H1 (cell line): ENCODE measurements around the gene CYP2W1. TPM values are rescaled to one million over a fixed set of nuclear protein-coding genes. Genes with fewer than 3 reads are reported as not detected.

Experiments
- CTCF ChIA-PET: fragments of 300-600 bp; sonication (Branson Sonifier 250); formaldehyde crosslinking; loops from one replicate; lab custom pipeline; 2021; ENCODE audit not compliant: partially characterized antibody; lab: Charles Lee
- POLR2A ChIA-PET: fragments of 300-600 bp; sonication (Branson Sonifier 250); formaldehyde crosslinking; loops from one replicate; lab custom pipeline; 2021; ENCODE audit warnings: inconsistent platforms; ENCODE audit not compliant: partially characterized antibody; lab: Charles Lee
- DNase-seq, 2 experiments: peaks; one replicate each; pipeline versions ENCODE4 v3.0.0 to v3.0.0-alpha.2; 2010 to 2022; ENCODE audit warnings: low spot score in 2 of 2, low read depth in 1 of 2, mixed read lengths in 1 of 2
- FAIRE-seq: peaks from 2 replicates; lab custom pipeline; 2011; peaks lifted over from hg19 to GRCh38; lab: Jason Lieb, UNC
- H2AFZ ChIP-seq: 2 replicates; pipeline ENCODE4 v1.8.1; 2012; ENCODE audit warnings: low read length, inconsistent platforms
- H2AK5ac ChIP-seq: 2 replicates; pipeline ENCODE4 v1.6.1; 2013; ENCODE audit warnings: low read depth, low read length
- H2BK120ac ChIP-seq: replicated peaks from 2 replicates; pipeline ENCODE3; 2013; ENCODE audit warnings: low read depth, low read length, inconsistent platforms
- H2BK12ac ChIP-seq: 2 replicates; pipeline ENCODE4 v1.6.1; 2013; ENCODE audit warnings: low read depth, low read length
- H2BK15ac ChIP-seq: 2 replicates; pipeline ENCODE4 v1.6.1; 2013; ENCODE audit warnings: low read length
- H2BK20ac ChIP-seq: 2 replicates; pipeline ENCODE4 v1.6.1; 2013; ENCODE audit warnings: low read length
- H2BK5ac ChIP-seq: 2 replicates; pipeline ENCODE4 v1.6.1; 2013; ENCODE audit warnings: low read depth, low read length
- H3K14ac ChIP-seq: 2 replicates; pipeline ENCODE4 v1.6.1; 2013; ENCODE audit warnings: inconsistent platforms; ENCODE audit not compliant: insufficient read length
- H3K18ac ChIP-seq: 2 replicates; pipeline ENCODE4 v1.6.1; 2013; ENCODE audit warnings: low read length; ENCODE audit errors: extremely low read depth
- H3K23ac ChIP-seq: 2 replicates; pipeline ENCODE4 v1.6.1; 2013; ENCODE audit warnings: inconsistent platforms; ENCODE audit not compliant: insufficient read length
- H3K23me2 ChIP-seq: 2 replicates; pipeline ENCODE4 v1.6.1; 2013; ENCODE audit warnings: low read depth, low read length
- H3K27ac ChIP-seq: 2 replicates; pipeline ENCODE4 v1.6.1; 2011; ENCODE audit warnings: low read depth, low read length, inconsistent platforms
- H3K27me3 ChIP-seq, 4 experiments: replicated peaks in 1 of 4; 1 replicate in 1 of 4; 2 replicates in 3 of 4; pipeline versions ENCODE4 v1.6.1 to v1.8.1; 2011 to 2013; ENCODE audit warnings: low read length in 3 of 4, mild to moderate bottlenecking in 3 of 4, inconsistent platforms in 2 of 4, mixed read lengths in 2 of 4, moderate library complexity in 1 of 4; ENCODE audit not compliant: control insufficient read depth in 3 of 4, insufficient read depth in 3 of 4; ENCODE audit errors: extremely low read depth in 1 of 4
- H3K36me3 ChIP-seq, 4 experiments: 2 replicates each; pipeline versions ENCODE4 v1.6.1 to v1.8.1; 2011 to 2013; ENCODE audit warnings: mild to moderate bottlenecking in 4 of 4, low read length in 3 of 4, moderate library complexity in 2 of 4, control low read depth in 1 of 4, inconsistent platforms in 1 of 4; ENCODE audit not compliant: insufficient read depth in 4 of 4, control insufficient read depth in 2 of 4
- H3K4ac ChIP-seq: replicated peaks from 2 replicates; pipeline ENCODE3; 2013; ENCODE audit warnings: low read length, low read depth, mixed read lengths, inconsistent platforms; ENCODE audit not compliant: insufficient read length
- H3K4me1 ChIP-seq, 4 experiments: replicated peaks in 1 of 4; 1 replicate in 1 of 4; 2 replicates in 3 of 4; pipeline versions ENCODE4 v1.6.1 to v1.8.1; 2011 to 2013; ENCODE audit warnings: low read length in 3 of 4, inconsistent platforms in 2 of 4, mixed read lengths in 1 of 4; ENCODE audit not compliant: insufficient read depth in 4 of 4, control insufficient read depth in 3 of 4
- H3K4me2 ChIP-seq, 2 experiments: 2 replicates each; pipeline versions ENCODE4 v1.6.1 to v1.8.1; 2011 to 2013; ENCODE audit warnings: low read depth in 2 of 2, low read length in 2 of 2, control low read depth in 1 of 2, inconsistent platforms in 1 of 2, mild to moderate bottlenecking in 1 of 2; ENCODE audit not compliant: insufficient read depth in 1 of 2
- H3K4me3 ChIP-seq, 4 experiments: fragments of 200-600, 300-600 bp in 1 of 4; sonication (generic), shearing (Covaris generic), sonication (Bioruptor Twin) in 1 of 4; 2 replicates each; pipeline versions ENCODE4 v1.5.1 to v1.8.1; 2011 to 2016; ENCODE audit warnings: low read length in 4 of 4, low read depth in 3 of 4, control low read depth in 2 of 4, inconsistent platforms in 2 of 4, mild to moderate bottlenecking in 2 of 4, mixed read lengths in 1 of 4, moderate library complexity in 1 of 4; ENCODE audit not compliant: insufficient read depth in 2 of 4; ENCODE audit errors: extremely low read depth in 1 of 4
- H3K56ac ChIP-seq: replicated peaks from 2 replicates; pipeline ENCODE3; 2013; ENCODE audit warnings: low read depth, mild to moderate bottlenecking, mixed read lengths, low read length, inconsistent platforms; ENCODE audit not compliant: insufficient read length
- H3K79me1 ChIP-seq: 2 replicates; pipeline ENCODE4 v1.6.1; 2013; ENCODE audit warnings: low read depth, low read length, control low read depth
- H3K79me2 ChIP-seq, 2 experiments: 2 replicates each; pipeline versions ENCODE4 v1.6.1 to v1.8.1; 2012 to 2013; ENCODE audit warnings: low read length in 2 of 2, mild to moderate bottlenecking in 2 of 2, inconsistent platforms in 1 of 2; ENCODE audit not compliant: insufficient read depth in 2 of 2, control insufficient read depth in 1 of 2
- H3K9ac ChIP-seq, 4 experiments: replicated peaks in 1 of 4; 1 replicate in 1 of 4; 2 replicates in 3 of 4; pipeline versions ENCODE4 v1.6.1 to v1.8.1; 2011 to 2013; ENCODE audit warnings: low read depth in 3 of 4, low read length in 3 of 4, control low read depth in 2 of 4, mild to moderate bottlenecking in 2 of 4, moderate library complexity in 2 of 4, inconsistent platforms in 1 of 4; ENCODE audit errors: extremely low read depth in 1 of 4
- H3K9me3 ChIP-seq, 2 experiments: 2 replicates each; pipeline versions ENCODE4 v1.6.1 to v1.8.1; 2012 to 2013; ENCODE audit warnings: mild to moderate bottlenecking in 2 of 2, moderate library complexity in 2 of 2, control low read depth in 1 of 2, inconsistent platforms in 1 of 2, low read depth in 1 of 2, low read length in 1 of 2, mixed read lengths in 1 of 2; ENCODE audit not compliant: insufficient read depth in 2 of 2
- H4K20me1 ChIP-seq, 2 experiments: replicated peaks in 1 of 2; 2 replicates each; pipeline versions ENCODE3 to v1.8.1; 2011 to 2013; ENCODE audit warnings: inconsistent platforms in 2 of 2, low read length in 2 of 2, mild to moderate bottlenecking in 1 of 2; ENCODE audit not compliant: insufficient read depth in 2 of 2, control insufficient read depth in 1 of 2
- H4K5ac ChIP-seq: 2 replicates; pipeline ENCODE4 v1.6.1; 2013; ENCODE audit warnings: low read length, low read depth, mixed read lengths, inconsistent platforms; ENCODE audit not compliant: insufficient read length
- H4K8ac ChIP-seq: 2 replicates; pipeline ENCODE4 v1.8.0; 2013; ENCODE audit warnings: mild to moderate bottlenecking, moderate library complexity, low read length, inconsistent platforms; ENCODE audit not compliant: insufficient read depth; ENCODE audit errors: extremely low read depth
- H4K91ac ChIP-seq: replicated peaks from 2 replicates; pipeline ENCODE3; 2013; ENCODE audit warnings: low read length, mixed read lengths, inconsistent platforms; ENCODE audit not compliant: insufficient read length
- BCL11A ChIP-seq, 2 experiments: IDR thresholded peaks; one replicate each; pipeline ENCODE4 v1.6.1; 2011; ENCODE audit warnings: low read depth in 2 of 2, low read length in 2 of 2, mild to moderate bottlenecking in 2 of 2
- CBX8 ChIP-seq: fragments of 300-800, 300-1000 bp; sonication (generic); IDR thresholded peaks from 2 replicates; pipeline ENCODE4 v1.7.1; 2016; ENCODE audit warnings: low read depth, low read length, borderline replicate concordance
- CHD1 ChIP-seq: IDR thresholded peaks from 2 replicates; pipeline ENCODE4 v1.6.1; 2012; ENCODE audit warnings: low read depth, low read length, improper control_type of control experiment
- EGR1 ChIP-seq: IDR thresholded peaks from 2 replicates; pipeline ENCODE4 v1.6.1; 2011; ENCODE audit warnings: low read depth, low read length, borderline replicate concordance
- EP300 ChIP-seq, 2 experiments: IDR thresholded peaks; 1 replicate in 1 of 2; 2 replicates in 1 of 2; pipeline ENCODE4 v1.6.1; 2011 to 2012; ENCODE audit warnings: low read depth in 2 of 2, low read length in 2 of 2, mild to moderate bottlenecking in 2 of 2, borderline replicate concordance in 1 of 2, inconsistent platforms in 1 of 2, moderate library complexity in 1 of 2
- FOSL1 ChIP-seq: IDR thresholded peaks from 2 replicates; pipeline ENCODE4 v1.6.1; 2011; ENCODE audit warnings: mild to moderate bottlenecking, low read depth, low read length, moderate library complexity; ENCODE audit not compliant: insufficient read depth
- GABPA ChIP-seq: IDR thresholded peaks from 2 replicates; pipeline ENCODE4 v1.6.1; 2011; ENCODE audit warnings: mild to moderate bottlenecking, low read length, moderate library complexity, borderline replicate concordance; ENCODE audit not compliant: insufficient read depth
- GTF2F1 ChIP-seq: IDR thresholded peaks from 2 replicates; pipeline ENCODE4 v1.6.1; 2012; ENCODE audit warnings: low read depth, low read length, improper control_type of control experiment, borderline replicate concordance
- JUN ChIP-seq: IDR thresholded peaks from 2 replicates; pipeline ENCODE4 v1.6.1; 2011; ENCODE audit warnings: low read depth, mild to moderate bottlenecking, improper control_type of control experiment, low read length
- RAD21 ChIP-seq, 2 experiments: IDR thresholded peaks in 1 of 2; conservative IDR thresholded peaks in 1 of 2; 2 replicates each; pipeline ENCODE4 v1.6.1; 2011; ENCODE audit warnings: low read depth in 2 of 2, low read length in 2 of 2, improper control_type of control experiment in 1 of 2, inconsistent platforms in 1 of 2, mild to moderate bottlenecking in 1 of 2, moderate library complexity in 1 of 2
- SIRT6 ChIP-seq: IDR thresholded peaks from one replicate; pipeline ENCODE4 v1.7.1; 2012; ENCODE audit warnings: low read length, inconsistent platforms
- SP4 ChIP-seq: IDR thresholded peaks from 2 replicates; pipeline ENCODE4 v1.6.1; 2012; ENCODE audit warnings: low read length, inconsistent platforms
- SUZ12 ChIP-seq: fragments of 200-600 bp; sonication (generic); IDR thresholded peaks from 2 replicates; pipeline ENCODE4 v1.6.1; 2012; ENCODE audit warnings: mild to moderate bottlenecking, inconsistent platforms, low read length, moderate library complexity, mixed read lengths
- TEAD4 ChIP-seq: IDR thresholded peaks from 2 replicates; pipeline ENCODE4 v1.6.1; 2012; ENCODE audit warnings: low read depth, low read length, inconsistent platforms, mixed read lengths
- WGBS, 2 experiments: shearing (Covaris generic) in 1 of 2; methylation state at CpG; one replicate each; pipeline versions ENCODE4 v1.1.6 to v1.1.7; 2013 to 2015; ENCODE audit warnings: low lambda C conversion rate in 2 of 2, mixed read lengths in 2 of 2, inconsistent platforms in 1 of 2, low coverage in 1 of 2, missing lambda C conversion rate in 1 of 2; ENCODE audit not compliant: insufficient replicate concordance in 2 of 2, insufficient coverage in 1 of 2, insufficient read length in 1 of 2; ENCODE audit errors: extremely low coverage in 1 of 2, missing lambda C conversion rate in 1 of 2; 5-methylcytosine and 5-hydroxymethylcytosine counted together
- polyA plus RNA-seq, 7 experiments: library from polyadenylated mRNA; depleted of rRNA in 3 of 7; stranded (reverse) in 5 of 7; unstranded in 2 of 7; fragments of >200 nt in 5 of 7; fragments of 200-250 nt in 2 of 7; gene quantifications; 1 replicate in 5 of 7; 2 replicates in 1 of 7; 4 replicates in 1 of 7; pipeline versions ENCODE4 v1.2.1 to v1.2.3, GENCODE V29; 2011 to 2013; ENCODE audit warnings: missing spikeins in 2 of 7, mixed read lengths in 2 of 7
- total RNA-seq: library from RNA; stranded (reverse); fragmentation: NEBNext Ultra II Directional; extraction: Animal tissue kit (Norgen Biotek cat#: 25700); gene quantifications from 2 replicates; pipeline ENCODE4 v1.2.1, GENCODE V29; 2021

CYP2W1 gene
- total and polyA plus RNA-seq, 2 of the 8 experiments (the other 6 are each of a cell fraction or from before 2014, with no cell fraction given): not detected

GRCh38 chr7:972110-972509 lies 10.9 kb upstream of the CYP2W1 start:
- ChIA-PET CTCF (interaction anchor here (0.8 to 2.8 kb wide), 12 partner anchors 8 to 397 kb away, joined by 3 to 12 read pairs (median 4); no protein-coding TSS in a partner anchor), POLR2A (interaction anchor here (1.0 to 1.5 kb wide), 5 partner anchors 9 to 40 kb away, joined by 3 to 6 read pairs (median 3); no protein-coding TSS in a partner anchor)
- Histone ChIP-seq H3K9ac (no peak overlapping the region), H2BK12ac (no peak overlapping the region), H3K4ac (no peak overlapping the region), H3K36me3 (peaks cover 7 to 42% (median 21%) of the 10 kb centered on the region in 4 experiments), H4K91ac (no peak overlapping the region), H3K23ac (no peak overlapping the region), H3K4me2 (no peak overlapping the region), H3K79me1 (peaks cover 5% of the 10 kb centered on the region), H2BK15ac (no peak overlapping the region), H3K9me3 (no peaks in the 10 kb centered on the region), H3K14ac (no peak overlapping the region), H3K27me3 (no peaks in the 10 kb centered on the region), H3K27ac (no peak overlapping the region), H2AK5ac (no peak overlapping the region; the same call in 1 of the 2 replicates), H2BK5ac (no peak overlapping the region), H4K8ac (no peak overlapping the region), H3K79me2 (peaks cover 4 to 25% of the 10 kb centered on the region in 2 experiments; a peak in 3 of 4 replicates), H3K4me3 (no peak overlapping the region), H4K20me1 (peaks cover 2 to 22% of the 10 kb centered on the region in 2 experiments), H3K18ac (no peak overlapping the region), H2AFZ (no peak overlapping the region), H3K56ac (no peak overlapping the region), H3K4me1 (peaks cover 0 to 2% (median under 1%) of the 10 kb centered on the region in 4 experiments; a peak in 2 of 7 replicates), H4K5ac (no peak overlapping the region), H2BK120ac (no peak overlapping the region), H2BK20ac (no peak overlapping the region), H3K23me2 (peaks cover 3% of the 10 kb centered on the region; the same call in 1 of the 2 replicates)
- DNase-seq: no peak
- 89% methylated on average over 12 of the region's 12 CpGs; no CpG with 5 or more reads in 1 of the 2 experiments for WGBS, 2 experiments
- no peak for FAIRE-seq
- TF ChIP-seq EP300 (IDR thresholded peaks at IDR 0.05; ENCODE audit: borderline replicate concordance in 1 of 2, low read depth in 2 of 2, low read length in 2 of 2) (no peak), GABPA (no peak), JUN (no peak), CHD1 (no peak), RAD21 (IDR thresholded peaks at IDR 0.05 in 1 of 2, conservative IDR thresholded peaks at IDR 0.05 in 1 of 2; ENCODE audit: low read depth in 2 of 2, low read length in 2 of 2) (no peak), BCL11A (IDR thresholded peaks at IDR 0.05; ENCODE audit: low read depth in 2 of 2, low read length in 2 of 2) (no peak), SUZ12 (no peak), CBX8 (no peak), FOSL1 (no peak), GTF2F1 (no peak), EGR1 (no peak), SP4 (no peak), TEAD4 (no peak), SIRT6 (no peak)
